Measurements from ENCODE around the gene DOK3. TPM values are rescaled to one million over a fixed set of nuclear protein-coding genes. Genes with fewer than 3 reads are reported as not detected.

The DOK3 gene
- total and polyA plus RNA-seq, 2 experiments from 2014 or later: 2.2 to 11.1 TPM

DNA sequence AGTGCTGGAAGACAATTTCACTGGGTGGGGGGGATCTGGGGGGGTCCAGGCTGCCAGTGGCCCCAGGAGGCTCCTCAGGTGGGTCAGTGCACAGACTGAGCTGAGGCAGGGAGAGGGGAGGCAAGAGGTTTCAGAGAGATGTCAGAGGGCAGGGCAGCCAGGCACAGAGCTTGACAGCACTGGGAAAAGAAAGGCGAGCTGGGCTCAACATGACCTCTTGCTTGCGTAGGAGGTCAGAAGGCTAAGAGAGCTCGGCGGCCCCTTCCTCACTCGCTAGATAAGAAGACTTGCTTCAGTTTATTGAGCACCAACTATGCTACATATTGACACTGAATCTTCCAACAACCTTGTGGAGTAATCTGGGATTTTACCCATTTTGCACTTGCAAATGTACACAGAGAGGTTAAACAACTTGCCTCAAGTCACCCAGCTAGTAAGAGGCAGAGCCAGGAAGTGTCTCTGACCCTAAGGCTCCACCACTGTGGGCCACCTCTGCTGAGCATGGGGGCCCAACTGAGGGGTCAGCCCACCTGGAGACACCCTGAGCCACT is 15.8 kb downstream of the DOK3 start:
- Mint-ChIP-seq H3K9me3 (peaks cover 2% of the 10 kb centered on the region; the same call in 1 of the 3 replicates), H3K36me3 (ENCODE audit: low read depth) (peaks cover 42% of the 10 kb centered on the region), H3K27ac (no peak overlapping the region), H3K27me3 (ENCODE audit: insufficient read depth, low read depth, poor library complexity) (peaks cover 39% of the 10 kb centered on the region), H3K4me1 (peaks cover 45% of the 10 kb centered on the region), H3K4me3 (no peak overlapping the region)
- no peak for ATAC-seq
- Histone ChIP-seq H3K4me2 (no peak overlapping the region), H2AFZ (no peak overlapping the region), H3F3A (replicated peaks; ENCODE audit: low read depth) (peaks cover 37% of the 10 kb centered on the region; the same call in 1 of the 2 replicates), H3K36me3 (ENCODE audit: insufficient read depth) (peaks cover 2% of the 10 kb centered on the region; the same call in 1 of the 2 replicates), H3K4me1 (ENCODE audit: insufficient read depth) (peaks cover 37% of the 10 kb centered on the region), H3K27me3 (ENCODE audit: insufficient read depth) (peaks cover 7% of the 10 kb centered on the region), H3K4me3 (no peak overlapping the region), H3K79me2 (replicated peaks; ENCODE audit: insufficient read depth) (peaks cover 20% of the 10 kb centered on the region), H3K27ac (ENCODE audit: low read depth) (peak overlapping the region; percentile 74), H4K20me1 (replicated peaks; ENCODE audit: insufficient read depth) (no peaks in the 10 kb centered on the region; the same call in none of the 2 replicates), H3K9me2 (ENCODE audit: insufficient read depth) (no peaks in the 10 kb centered on the region)
- no peak for DNase-seq (ENCODE audit: low spot score)
- TF ChIP-seq STAT1 (IDR thresholded peaks at IDR 0.05; ENCODE audit: unreplicated experiment) (no peak), NANOG (IDR thresholded peaks at IDR 0.05; ENCODE audit: borderline replicate concordance) (no peak), JUNB (IDR thresholded peaks at IDR 0.05; ENCODE audit: unreplicated experiment) (no peak), CREB1 (CRISPR knock-in tag; IDR thresholded peaks at IDR 0.05; ENCODE audit: low read depth) (no peak), POLR2AphosphoS5 (IDR thresholded peaks at IDR 0.05; ENCODE audit: low read depth) (no peak), EZH2 (IDR thresholded peaks at IDR 0.05; ENCODE audit: low read depth, unreplicated experiment) (no peak), ZNF114 (CRISPR knock-in tag; IDR thresholded peaks at IDR 0.05) (no peak), ZNF331 (CRISPR knock-in tag; IDR thresholded peaks at IDR 0.05; ENCODE audit: low read depth) (no peak)
- TF ChIP-seq, protein P1, sequence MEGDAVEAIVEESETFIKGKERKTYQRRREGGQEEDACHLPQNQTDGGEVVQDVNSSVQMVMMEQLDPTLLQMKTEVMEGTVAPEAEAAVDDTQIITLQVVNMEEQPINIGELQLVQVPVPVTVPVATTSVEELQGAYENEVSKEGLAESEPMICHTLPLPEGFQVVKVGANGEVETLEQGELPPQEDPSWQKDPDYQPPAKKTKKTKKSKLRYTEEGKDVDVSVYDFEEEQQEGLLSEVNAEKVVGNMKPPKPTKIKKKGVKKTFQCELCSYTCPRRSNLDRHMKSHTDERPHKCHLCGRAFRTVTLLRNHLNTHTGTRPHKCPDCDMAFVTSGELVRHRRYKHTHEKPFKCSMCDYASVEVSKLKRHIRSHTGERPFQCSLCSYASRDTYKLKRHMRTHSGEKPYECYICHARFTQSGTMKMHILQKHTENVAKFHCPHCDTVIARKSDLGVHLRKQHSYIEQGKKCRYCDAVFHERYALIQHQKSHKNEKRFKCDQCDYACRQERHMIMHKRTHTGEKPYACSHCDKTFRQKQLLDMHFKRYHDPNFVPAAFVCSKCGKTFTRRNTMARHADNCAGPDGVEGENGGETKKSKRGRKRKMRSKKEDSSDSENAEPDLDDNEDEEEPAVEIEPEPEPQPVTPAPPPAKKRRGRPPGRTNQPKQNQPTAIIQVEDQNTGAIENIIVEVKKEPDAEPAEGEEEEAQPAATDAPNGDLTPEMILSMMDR (conservative IDR thresholded peaks at IDR 0.05; ENCODE audit: low read depth in 2 of 2): no peak
- TF ChIP-seq, protein P2, sequence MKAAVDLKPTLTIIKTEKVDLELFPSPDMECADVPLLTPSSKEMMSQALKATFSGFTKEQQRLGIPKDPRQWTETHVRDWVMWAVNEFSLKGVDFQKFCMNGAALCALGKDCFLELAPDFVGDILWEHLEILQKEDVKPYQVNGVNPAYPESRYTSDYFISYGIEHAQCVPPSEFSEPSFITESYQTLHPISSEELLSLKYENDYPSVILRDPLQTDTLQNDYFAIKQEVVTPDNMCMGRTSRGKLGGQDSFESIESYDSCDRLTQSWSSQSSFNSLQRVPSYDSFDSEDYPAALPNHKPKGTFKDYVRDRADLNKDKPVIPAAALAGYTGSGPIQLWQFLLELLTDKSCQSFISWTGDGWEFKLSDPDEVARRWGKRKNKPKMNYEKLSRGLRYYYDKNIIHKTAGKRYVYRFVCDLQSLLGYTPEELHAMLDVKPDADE (IDR thresholded peaks at IDR 0.05): no peak

DNA sequence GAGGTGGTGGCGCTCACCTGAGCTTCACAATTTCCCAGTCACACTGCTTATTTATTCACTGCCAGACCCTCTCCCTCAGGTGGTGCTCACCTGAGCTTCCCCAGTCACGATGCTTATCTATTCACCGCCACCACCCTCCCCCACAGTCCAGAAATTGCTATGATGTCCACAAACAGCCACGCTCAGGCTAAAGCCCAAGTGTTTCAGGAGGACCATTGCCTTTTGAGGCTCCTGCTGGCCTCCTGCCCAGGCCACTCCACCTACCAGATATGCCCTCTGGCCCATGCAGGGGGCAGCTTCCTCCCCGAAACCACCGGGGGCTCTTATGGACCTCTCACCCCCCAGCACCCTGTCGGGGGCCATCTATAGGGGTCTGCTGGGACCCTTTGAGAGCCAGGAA is 16.8 kb downstream of the DOK3 start:
- no peak overlapping the region for H3K4me2 ChIP-seq
- H3F3A ChIP-seq (replicated peaks; ENCODE audit: low read depth): peaks cover 37% of the 10 kb centered on the region; the same call in 1 of the 2 replicates
- H3K27me3 ChIP-seq (ENCODE audit: insufficient read depth): no peaks in the 10 kb centered on the region
- H4K20me1 ChIP-seq (replicated peaks; ENCODE audit: insufficient read depth): no peaks in the 10 kb centered on the region; the same call in 1 of the 2 replicates
- no peak overlapping the region for H3K4me3 ChIP-seq
- Mint-ChIP-seq H3K27me3 (ENCODE audit: insufficient read depth, low read depth, poor library complexity) (peaks cover 39% of the 10 kb centered on the region), H3K27ac (peak overlapping the region; percentile 67), H3K4me3 (no peak overlapping the region; the same call in 2 of the 3 replicates), H3K9me3 (peaks cover 2% of the 10 kb centered on the region; the same call in 1 of the 3 replicates), H3K4me1 (peaks cover 38% of the 10 kb centered on the region), H3K36me3 (ENCODE audit: low read depth) (peaks cover 52% of the 10 kb centered on the region)
- ATAC-seq (no peak), DNase-seq (ENCODE audit: low spot score) (no peak)
- H3K4me1 ChIP-seq (ENCODE audit: insufficient read depth): peaks cover 30% of the 10 kb centered on the region
- H3K79me2 ChIP-seq (replicated peaks; ENCODE audit: insufficient read depth): peaks cover 20% of the 10 kb centered on the region
- H3K27ac ChIP-seq (ENCODE audit: low read depth): peak overlapping the region; percentile 74
- H3K36me3 ChIP-seq (ENCODE audit: insufficient read depth): peaks cover 7% of the 10 kb centered on the region
- H3K9me2 ChIP-seq (ENCODE audit: insufficient read depth): no peaks in the 10 kb centered on the region
- no peak overlapping the region for H2AFZ ChIP-seq
- no peak for TF ChIP-seq ZNF462 (CRISPR knock-in tag; IDR thresholded peaks at IDR 0.05)
- TF ChIP-seq CREB1 (CRISPR knock-in tag; IDR thresholded peaks at IDR 0.05; ENCODE audit: low read depth): no peak
- TF ChIP-seq EZH2phosphoT487 (IDR thresholded peaks at IDR 0.05; ENCODE audit: unreplicated experiment): no peak
